ENCODE measurements around the gene CEBPZ.

CEBPZ gene

DNA sequence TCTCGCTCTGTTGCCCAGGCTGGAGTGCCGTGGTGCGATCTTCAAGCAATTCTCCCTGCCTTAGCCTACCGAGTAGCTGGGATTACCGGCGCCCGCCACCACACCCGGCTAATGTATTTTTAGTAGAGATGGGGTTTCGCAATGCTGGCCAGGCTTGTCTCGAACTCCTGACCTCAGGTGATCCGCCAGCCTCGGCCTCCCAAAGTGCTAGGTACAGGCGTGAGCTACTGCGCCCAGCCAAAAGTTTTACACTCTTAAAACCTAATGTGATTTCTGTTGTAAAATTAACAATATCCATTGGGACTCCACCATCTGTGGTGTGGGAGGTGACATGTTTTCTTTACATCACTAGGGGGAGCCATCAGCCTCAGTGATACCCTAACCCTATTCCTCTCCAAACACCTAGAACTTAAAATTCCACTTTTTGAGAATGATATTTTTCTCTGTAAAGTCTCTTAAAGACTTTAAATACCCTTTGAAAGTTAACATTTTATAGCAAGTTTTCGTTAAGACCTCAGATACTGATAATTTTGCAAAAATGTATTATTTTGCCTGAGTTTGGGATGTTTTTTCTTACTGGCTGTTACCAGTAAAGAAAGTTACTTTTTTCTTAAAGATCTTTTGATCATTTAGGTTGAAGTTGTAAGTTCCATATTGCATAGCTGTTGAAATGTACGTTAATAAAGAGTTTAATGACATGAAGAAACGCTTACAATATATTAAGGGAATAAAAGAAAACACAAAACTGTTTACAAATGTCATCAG is 63.0 kb downstream of the CEBPZ start:
- H3K27me3 ChIP-seq (replicated peaks; ENCODE audit: control insufficient read depth, insufficient read depth, low read length) = no peaks in the 10 kb centered on the region
- DNase-seq (ENCODE audit: low read depth) = peak; percentile 75
- peak overlapping the region; percentile 67 for H3K9ac ChIP-seq (ENCODE audit: low read length)
- H3K9me3 ChIP-seq (ENCODE audit: control insufficient read depth, low read length) = peaks cover 10% of the 10 kb centered on the region
- no peaks in the 10 kb centered on the region for H3K36me3 ChIP-seq (ENCODE audit: control insufficient read depth, insufficient read depth, low read length, severe bottlenecking)
- peaks cover 3% of the 10 kb centered on the region for H3K4me1 ChIP-seq (ENCODE audit: control insufficient read depth, insufficient read depth, low read length)
- no peak overlapping the region for H3K4me3 ChIP-seq (ENCODE audit: low read length)

DNA sequence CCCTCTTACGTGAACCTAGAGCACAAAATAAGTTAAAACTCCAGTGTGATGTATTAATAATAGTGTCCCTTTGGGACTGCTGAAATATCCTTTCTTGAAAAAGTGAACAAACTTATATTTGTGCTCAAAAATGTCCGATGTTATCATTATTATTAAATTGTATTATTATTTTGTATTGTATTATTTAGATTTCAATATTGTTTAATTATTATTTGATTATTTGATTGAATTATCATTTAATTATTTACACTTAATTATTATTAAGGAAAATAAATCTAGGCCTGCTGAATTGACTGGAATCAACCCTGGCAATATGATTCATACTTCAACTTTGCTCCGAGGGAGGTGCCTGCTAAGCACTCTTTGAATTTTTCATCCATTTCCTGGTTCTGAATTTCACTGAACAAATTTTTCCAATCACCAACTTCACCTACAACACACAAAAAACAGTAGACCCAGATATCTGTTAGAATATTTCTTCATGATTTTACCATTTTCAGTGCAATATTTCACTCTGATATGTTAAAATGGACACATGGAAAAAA is 63.7 kb downstream of the CEBPZ start:
- H3K9ac ChIP-seq (ENCODE audit: low read length) = peak overlapping the region; percentile 67
- no peaks in the 10 kb centered on the region for H3K36me3 ChIP-seq (ENCODE audit: control insufficient read depth, insufficient read depth, low read length, severe bottlenecking)
- H3K9me3 ChIP-seq (ENCODE audit: control insufficient read depth, low read length) = peaks cover 10% of the 10 kb centered on the region
- H3K4me1 ChIP-seq (ENCODE audit: control insufficient read depth, insufficient read depth, low read length) = peaks cover 3% of the 10 kb centered on the region
- no peaks in the 10 kb centered on the region for H3K27me3 ChIP-seq (replicated peaks; ENCODE audit: control insufficient read depth, insufficient read depth, low read length)
- no peak overlapping the region for H3K4me3 ChIP-seq (ENCODE audit: low read length)
- DNase-seq (ENCODE audit: low read depth) = peak; percentile 6

DNA sequence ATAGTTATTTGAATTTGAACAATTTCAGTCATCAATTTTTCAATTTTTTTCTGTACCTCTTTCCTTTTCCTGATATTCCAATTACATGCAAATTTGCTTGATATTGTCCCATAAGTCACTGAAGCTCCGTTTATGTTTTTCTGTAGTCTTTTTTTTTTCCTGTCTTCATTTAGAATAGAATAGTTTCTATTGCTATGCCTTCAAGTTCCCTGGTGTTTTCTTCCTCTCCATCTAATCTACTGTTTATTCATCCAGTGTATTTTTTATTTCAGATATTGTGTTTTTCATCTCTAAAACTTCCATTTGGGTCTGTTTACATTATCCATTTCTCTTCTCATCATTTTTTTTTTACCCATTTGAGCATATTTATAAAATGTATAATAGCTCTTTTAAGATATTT is 66.6 kb downstream of the CEBPZ start:
- no peak overlapping the region for H3K4me3 ChIP-seq (ENCODE audit: low read length)
- peaks cover 3% of the 10 kb centered on the region for H3K4me1 ChIP-seq (ENCODE audit: control insufficient read depth, insufficient read depth, low read length)
- no peaks in the 10 kb centered on the region for H3K36me3 ChIP-seq (ENCODE audit: control insufficient read depth, insufficient read depth, low read length, severe bottlenecking)
- no peak for DNase-seq (ENCODE audit: low read depth)
- peaks cover 10% of the 10 kb centered on the region for H3K9me3 ChIP-seq (ENCODE audit: control insufficient read depth, low read length)
- no peaks in the 10 kb centered on the region for H3K27me3 ChIP-seq (replicated peaks; ENCODE audit: control insufficient read depth, insufficient read depth, low read length)
- no peak overlapping the region for H3K9ac ChIP-seq (ENCODE audit: low read length)

DNA sequence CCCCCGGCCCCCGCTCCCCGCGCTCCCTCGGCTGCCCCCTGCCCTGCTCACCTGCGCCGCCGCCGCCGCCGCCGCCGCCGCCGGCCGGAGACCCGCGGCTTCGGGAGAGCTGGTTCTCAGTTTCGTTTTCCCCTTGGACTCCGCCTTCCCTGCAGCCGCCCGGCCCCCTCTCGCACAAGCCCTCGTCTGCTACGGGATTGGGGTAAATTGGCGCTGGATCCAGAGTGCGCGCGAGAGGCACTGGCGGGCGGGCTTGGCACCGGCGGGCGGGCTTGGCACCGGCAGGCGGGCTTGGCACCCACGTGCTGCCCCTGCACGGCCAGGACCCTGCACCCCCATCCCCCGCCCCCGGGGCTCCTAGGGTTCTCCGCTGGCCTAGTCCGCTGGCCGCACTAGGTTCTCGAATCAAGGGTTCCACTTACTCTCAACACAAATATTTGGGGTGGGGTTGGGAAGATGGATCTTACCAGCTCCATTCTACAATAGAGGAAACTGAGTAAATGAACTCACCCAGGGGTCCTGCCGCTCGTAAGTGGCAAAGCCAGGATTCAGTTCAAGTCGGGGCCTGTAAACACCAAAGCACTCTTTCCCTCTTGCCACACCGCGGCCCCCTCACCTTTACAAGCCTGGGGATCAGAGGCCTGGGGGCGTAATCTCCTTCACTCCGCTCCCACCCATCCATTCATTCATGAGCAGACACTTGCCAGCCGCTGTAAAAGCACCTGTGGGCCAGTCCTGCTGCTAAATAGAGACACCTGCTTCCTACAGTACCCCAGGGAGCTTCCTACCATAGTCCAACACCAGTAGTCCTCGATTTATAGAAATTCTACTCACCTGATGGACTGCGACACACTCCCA is 74.3 kb downstream of the CEBPZ start, which contains the start of gene EIF2AK2:
Gene EIF2AK2 (minus strand): TSS at position 124 of the 858 bp plus-strand sequence. CDS start 9,174 bp downstream, outside the sequence.
- Histone ChIP-seq H3K4me1 (ENCODE audit: control insufficient read depth, insufficient read depth, low read length) (peaks cover 14% of the 10 kb centered on the region), H3K36me3 (ENCODE audit: control insufficient read depth, insufficient read depth, low read length, severe bottlenecking) (peaks cover 5% of the 10 kb centered on the region), H3K9me3 (ENCODE audit: control insufficient read depth, low read length) (no peaks in the 10 kb centered on the region), H3K9ac (ENCODE audit: low read length) (peak within 1 kb of the TSS; percentile 92), H3K27me3 (replicated peaks; ENCODE audit: control insufficient read depth, insufficient read depth, low read length) (no peaks in the 10 kb centered on the region), H3K4me3 (ENCODE audit: low read length) (peak within 1 kb of the TSS; percentile 85)
- peak; percentile 96 for DNase-seq (ENCODE audit: low read depth)

DNA sequence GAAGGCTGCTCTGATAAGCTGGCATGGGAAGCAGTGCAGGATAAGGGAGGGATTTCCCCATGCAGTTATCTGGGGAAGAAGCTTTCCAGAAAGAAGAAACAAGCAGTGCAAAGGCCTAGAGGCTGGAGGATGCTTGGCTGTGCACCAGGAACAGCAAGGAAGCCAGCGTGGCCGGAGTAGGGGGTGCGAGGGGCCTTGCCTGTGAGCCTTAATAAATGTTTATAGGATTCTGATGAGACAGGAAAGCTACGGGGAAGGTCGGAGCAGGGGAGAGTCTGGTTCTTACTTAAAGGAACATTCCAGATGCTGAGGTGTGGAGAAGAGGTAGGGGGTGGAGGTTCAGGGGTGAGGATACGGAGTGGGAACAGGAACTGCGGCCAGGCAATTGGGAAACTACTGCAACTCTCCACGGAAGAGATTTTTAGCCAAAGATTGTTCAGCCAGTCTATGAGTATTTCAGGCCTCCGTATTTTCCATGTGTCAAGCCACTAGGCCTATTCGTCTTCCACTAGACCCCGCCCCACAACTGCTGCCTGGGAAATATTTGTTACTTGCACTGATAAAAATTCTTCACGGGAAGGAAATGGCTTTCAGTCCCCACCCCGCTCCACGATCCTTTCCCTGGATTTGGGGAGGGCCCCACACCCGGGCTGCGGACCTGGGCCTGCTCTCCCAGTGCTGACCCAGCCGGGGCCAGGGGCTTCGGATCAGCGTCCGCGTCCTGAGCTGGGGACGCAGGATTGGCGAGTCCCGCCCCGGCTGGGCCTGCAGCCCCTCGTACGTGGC is 75.1 kb downstream of the CEBPZ start:
- peak; percentile 62 for DNase-seq (ENCODE audit: low read depth)
- Histone ChIP-seq H3K9ac (ENCODE audit: low read length) (peak overlapping the region; percentile 92), H3K36me3 (ENCODE audit: control insufficient read depth, insufficient read depth, low read length, severe bottlenecking) (peaks cover 5% of the 10 kb centered on the region), H3K27me3 (replicated peaks; ENCODE audit: control insufficient read depth, insufficient read depth, low read length) (no peaks in the 10 kb centered on the region), H3K4me1 (ENCODE audit: control insufficient read depth, insufficient read depth, low read length) (peaks cover 14% of the 10 kb centered on the region), H3K9me3 (ENCODE audit: control insufficient read depth, low read length) (no peaks in the 10 kb centered on the region), H3K4me3 (ENCODE audit: low read length) (peak overlapping the region; percentile 85)

DNA sequence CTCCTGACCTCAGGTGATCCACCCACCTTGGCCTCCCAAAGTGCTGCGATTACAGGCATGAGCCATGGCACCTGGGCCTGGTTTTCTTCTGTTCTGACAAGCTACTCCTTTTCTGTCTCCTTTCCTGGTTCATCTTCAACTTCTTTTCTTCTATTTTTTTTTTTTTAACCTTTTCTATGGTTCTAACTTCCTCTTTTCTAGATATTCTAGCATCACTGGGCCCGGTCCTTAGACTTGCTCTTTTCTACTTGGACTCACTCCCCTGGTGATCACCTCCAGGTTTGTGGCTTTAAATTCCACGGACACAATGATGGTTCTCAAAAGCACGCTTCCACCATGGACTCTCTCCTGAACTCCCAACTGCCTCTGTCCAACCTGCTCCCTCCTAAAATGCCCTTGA is 76.6 kb downstream of the CEBPZ start:
- DNase-seq (ENCODE audit: low read depth) = no peak
- H3K4me3 ChIP-seq (ENCODE audit: low read length) = no peak overlapping the region
- no peaks in the 10 kb centered on the region for H3K27me3 ChIP-seq (replicated peaks; ENCODE audit: control insufficient read depth, insufficient read depth, low read length)
- no peaks in the 10 kb centered on the region for H3K9me3 ChIP-seq (ENCODE audit: control insufficient read depth, low read length)
- H3K4me1 ChIP-seq (ENCODE audit: control insufficient read depth, insufficient read depth, low read length) = peaks cover 17% of the 10 kb centered on the region
- no peak overlapping the region for H3K9ac ChIP-seq (ENCODE audit: low read length)
- peaks cover 5% of the 10 kb centered on the region for H3K36me3 ChIP-seq (ENCODE audit: control insufficient read depth, insufficient read depth, low read length, severe bottlenecking)

DNA sequence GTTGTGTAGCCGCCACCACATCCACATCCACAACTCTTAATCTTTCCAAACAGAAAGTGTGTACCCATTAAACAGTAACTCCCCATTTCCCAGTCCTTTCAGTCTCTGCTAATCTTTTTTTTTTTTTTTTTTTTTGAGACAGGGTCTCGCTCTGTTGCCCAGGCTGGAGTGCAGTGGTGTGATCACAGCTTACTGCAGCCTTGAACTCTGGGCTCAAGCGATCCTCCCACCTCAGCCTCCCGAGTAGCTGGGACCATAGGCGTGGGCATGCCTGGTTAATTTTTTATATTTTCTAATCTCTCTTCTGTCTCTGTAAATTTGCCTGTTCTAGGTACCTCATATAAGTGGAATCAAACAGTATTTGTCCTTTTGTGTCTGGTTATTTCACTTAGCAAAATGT is 78.2 kb downstream of the CEBPZ start:
- Histone ChIP-seq H3K9ac (ENCODE audit: low read length) (no peak overlapping the region), H3K4me3 (ENCODE audit: low read length) (no peak overlapping the region), H3K27me3 (replicated peaks; ENCODE audit: control insufficient read depth, insufficient read depth, low read length) (no peaks in the 10 kb centered on the region), H3K9me3 (ENCODE audit: control insufficient read depth, low read length) (no peaks in the 10 kb centered on the region), H3K36me3 (ENCODE audit: control insufficient read depth, insufficient read depth, low read length, severe bottlenecking) (peaks cover 13% of the 10 kb centered on the region), H3K4me1 (ENCODE audit: control insufficient read depth, insufficient read depth, low read length) (peaks cover 20% of the 10 kb centered on the region)
- no peak for DNase-seq (ENCODE audit: low read depth)

Measured in adipocyte (in vitro differentiated cells).